ENCODE measurements around the gene VPS26B.
A peak's percentile ranks its signal among the peaks of the same experiment; 100 is the strongest.
"Not testable (repeated sequence)": the region's sequence is repeated elsewhere in the genome, so short reads cannot be mapped to it uniquely, and the experiment has no call there.

Gene VPS26B

DNA sequence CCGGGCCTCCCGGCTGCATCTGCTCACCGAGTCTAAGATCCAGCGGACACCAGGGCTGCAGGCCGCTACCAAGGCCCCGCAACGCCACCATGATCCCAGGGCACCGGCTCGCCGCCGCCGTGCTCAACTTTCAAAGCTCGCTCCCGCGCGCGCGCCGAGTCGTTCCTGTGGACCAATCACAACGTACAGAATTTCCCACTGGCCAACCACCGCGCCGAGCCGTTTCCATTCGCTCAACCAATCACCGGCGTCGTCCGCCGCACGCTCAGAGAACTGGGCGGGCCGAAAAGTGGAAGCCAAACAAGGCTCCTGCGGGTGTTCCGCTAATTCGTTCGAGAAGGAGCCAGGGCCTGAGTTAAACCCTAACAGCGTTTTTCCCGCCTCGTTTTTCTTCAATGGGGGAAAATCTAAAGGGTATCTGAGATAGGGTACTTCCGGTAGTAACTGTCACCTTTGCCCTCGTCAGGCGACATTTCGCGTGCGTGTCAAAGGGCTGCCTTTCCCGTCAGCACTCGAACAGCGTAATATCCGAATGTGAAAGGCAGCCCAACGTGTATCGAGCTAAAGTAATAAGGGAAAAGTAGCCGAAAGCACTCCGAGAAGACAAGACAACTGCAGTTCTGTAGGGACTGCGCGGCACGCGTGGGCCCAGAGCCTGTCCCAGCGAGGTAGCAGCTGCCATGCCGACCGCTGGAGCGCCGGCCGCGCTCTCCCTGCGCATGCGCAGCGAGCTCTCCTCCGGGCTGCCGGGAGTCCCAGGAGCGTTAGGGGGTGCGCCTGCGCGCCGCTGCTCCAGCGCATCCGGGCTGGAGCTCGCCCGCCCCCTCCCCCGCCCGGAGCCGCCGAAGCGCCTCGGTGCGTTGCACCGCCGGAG lies at the start of gene VPS26B, which contains the start of gene NCAPD3:
TSS of gene VPS26B (plus strand) at position 836 of the 874 bp plus-strand sequence. CDS start 452 bp downstream, outside the sequence.
TSS of gene NCAPD3 (minus strand) at position 132 of the 874 bp plus-strand sequence. CDS start at position 91, 41 bp downstream.
- peak; percentile 69 for DNase-seq (ENCODE audit: low read depth)

DNA sequence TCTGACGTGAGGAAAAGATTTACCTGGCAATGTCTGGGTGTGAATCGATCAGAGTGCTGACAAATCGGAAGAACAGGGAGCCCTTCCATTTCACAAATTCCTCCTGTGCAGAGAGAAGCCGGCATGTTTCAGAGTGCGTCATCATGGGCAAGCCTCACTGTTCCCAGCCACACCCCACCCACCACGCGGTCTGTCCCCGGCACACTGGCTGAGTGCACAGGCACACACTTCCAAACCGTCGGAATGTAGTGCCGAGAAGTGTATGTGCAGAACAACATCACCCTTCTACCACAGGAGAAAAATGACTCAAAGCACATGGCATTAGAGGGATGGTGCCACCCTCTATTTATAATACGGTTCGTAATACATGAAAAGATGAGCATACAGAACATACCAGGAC lies 48.2 kb upstream of the VPS26B start:
- no peak for DNase-seq (ENCODE audit: low read depth)

DNA sequence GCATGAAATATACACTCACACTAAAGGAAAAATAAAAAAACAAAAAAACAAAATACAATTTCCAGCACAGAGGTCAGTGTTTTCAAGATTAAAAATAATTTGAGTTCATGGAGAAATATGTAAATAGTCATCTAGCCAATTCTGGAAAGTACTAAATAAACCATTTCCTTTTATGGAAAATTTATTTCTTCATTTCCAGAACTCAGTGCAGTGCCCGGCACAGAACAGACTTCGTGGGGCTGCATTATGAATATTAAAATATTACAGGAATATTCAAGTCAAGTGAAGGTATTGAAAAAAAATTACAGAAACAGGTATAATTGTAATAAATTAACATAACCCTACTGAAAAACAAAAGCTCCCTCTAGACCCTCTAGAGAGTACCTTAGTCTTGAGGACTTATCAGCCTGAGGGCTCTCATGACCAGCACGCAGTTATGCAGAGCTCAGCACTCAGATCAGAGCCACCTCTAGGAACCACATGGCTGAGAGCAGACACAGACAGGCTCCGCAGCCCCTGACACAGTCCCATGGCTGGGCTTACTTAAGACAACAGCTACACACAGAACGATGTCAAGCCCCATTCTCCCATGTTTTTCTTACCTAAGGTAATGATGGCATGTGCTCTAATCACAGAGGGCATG lies 46.3 kb upstream of the VPS26B start:
- DNase-seq (ENCODE audit: low read depth) = no peak

DNA sequence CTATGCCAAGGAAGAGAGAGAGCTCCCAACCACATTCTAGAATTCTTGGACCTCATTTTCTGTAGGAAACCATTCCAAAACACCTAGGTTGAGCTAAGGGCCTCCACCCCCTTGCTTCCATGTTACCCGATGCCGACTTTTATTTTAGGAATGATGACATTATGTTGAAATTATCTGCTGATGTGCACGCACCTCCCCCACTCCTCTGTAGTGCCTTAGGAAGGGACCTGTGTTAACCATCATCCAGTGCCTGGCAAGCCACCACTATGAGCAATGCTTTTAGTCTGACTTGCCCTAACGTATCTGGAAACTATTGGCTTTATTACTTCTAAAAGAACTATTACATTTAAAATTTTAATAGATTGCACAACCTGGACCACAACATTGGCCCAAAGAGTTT lies 42.8 kb upstream of the VPS26B start:
- DNase-seq (ENCODE audit: low read depth) = peak; percentile 16

DNA sequence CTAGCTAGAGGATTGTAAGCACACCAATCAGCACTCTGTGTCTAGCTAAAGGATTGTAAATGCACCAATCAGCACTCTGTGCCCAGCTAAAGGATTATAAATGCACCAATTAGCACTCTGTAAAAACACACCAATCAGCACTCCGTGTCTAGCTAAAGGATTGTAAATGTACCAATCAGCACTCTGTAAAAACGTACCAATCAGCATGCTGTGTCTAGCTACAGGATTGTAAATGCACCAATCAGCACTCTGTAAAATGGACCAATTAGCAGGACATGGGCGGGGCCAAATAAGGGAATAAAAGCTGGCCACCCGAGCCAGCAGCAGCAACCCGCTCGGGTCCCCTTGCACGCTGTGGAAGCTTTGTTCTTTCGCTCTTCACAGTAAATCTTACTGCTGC lies 36.4 kb upstream of the VPS26B start:
- DNase-seq (ENCODE audit: low read depth) = not testable (repeated sequence)

DNA sequence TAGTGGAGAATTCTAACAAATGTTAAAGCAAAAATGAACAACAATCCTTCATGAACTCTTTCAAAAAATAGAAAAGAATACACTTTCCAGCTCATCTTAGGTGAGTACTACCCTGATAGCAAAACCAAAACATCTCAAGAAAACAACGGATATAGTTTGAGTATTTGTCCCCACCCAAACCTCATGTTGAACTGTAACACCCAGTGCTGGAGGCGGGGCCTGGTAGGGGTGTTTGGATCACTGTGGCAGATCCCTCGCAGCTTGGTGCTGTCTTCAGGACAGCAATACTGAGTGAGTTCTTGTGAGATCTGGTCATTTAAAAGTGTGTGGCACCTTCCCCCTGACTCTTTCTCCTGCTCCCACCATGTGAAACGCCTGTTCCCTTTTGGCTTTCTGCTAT lies 27.7 kb upstream of the VPS26B start:
- DNase-seq (ENCODE audit: low read depth) = no peak

DNA sequence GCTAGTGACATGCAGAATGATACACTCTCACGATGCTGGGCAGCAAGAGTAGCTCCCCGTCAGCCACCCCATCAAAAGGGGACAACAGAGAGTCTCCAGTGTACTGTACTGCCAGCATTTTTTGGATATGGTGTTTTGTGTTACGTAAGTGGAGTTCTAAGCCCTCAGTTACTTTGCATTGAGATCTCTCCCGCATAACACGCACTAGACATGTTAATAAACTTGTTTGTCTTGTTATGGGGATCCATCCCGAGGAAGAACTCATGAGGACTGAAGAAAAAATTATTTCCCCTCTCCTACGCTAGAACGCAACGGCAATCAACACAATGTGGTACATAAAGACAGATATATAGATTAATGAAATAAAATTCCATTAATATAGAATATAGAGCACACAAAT lies 24.9 kb upstream of the VPS26B start:
- DNase-seq (ENCODE audit: low read depth) = no peak

DNA sequence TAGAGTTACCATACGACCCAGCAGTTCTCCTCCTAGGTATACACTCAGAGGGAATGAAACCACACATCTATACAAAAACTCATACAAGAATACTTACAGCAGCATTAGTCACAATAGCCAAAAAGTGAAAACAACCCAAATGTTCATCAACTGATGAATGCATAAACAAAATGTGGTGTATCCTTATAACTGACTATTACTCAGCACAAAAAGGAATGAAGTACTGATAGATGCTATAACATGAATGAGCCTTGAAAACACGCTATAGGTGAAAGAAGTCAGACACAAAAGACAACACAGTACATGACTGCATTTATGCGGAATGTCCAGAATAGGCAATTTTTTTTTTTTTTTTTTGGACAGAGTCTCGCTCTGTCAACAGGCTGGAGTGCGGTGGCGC lies 23.8 kb upstream of the VPS26B start:
- no peak for DNase-seq (ENCODE audit: low read depth)

DNA sequence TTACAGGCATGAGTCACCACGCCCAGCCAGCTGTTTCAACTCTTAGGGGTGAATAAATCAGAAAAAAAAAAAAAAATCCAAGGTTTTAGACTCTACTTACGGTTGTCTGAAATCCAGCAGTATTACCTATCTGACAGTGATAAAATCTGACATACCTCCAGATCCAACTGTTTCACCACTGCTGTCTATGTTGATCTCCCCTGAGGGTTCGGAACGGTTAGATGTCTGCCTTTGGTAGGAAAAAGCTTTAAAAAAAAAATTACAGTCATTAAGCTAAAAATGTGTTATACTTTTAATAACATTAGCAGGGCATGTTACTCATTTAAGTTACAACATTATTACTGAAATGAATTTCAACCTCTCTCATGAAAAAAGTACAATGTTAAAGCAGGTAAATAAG lies 21.8 kb upstream of the VPS26B start:
- DNase-seq (ENCODE audit: low read depth) = no peak

DNA sequence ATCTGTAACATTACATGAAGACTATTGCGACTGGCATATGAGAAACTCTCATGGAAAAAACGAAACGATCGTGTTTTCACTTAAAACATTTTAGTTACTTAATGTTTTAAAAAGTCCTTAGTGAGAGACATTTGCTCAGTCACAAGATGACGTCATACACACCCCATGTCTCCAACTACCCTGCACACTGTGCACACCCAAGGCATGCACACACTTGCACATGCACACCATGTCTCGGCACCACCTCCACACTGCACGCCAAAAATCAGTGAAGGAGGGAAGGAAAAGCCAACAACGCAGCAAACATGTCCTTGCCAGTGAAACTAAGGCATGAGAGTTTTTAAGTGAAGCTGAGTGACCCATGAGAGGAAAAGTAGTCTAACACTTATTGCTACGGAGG lies 18.7 kb upstream of the VPS26B start:
- no peak for DNase-seq (ENCODE audit: low read depth)

DNA sequence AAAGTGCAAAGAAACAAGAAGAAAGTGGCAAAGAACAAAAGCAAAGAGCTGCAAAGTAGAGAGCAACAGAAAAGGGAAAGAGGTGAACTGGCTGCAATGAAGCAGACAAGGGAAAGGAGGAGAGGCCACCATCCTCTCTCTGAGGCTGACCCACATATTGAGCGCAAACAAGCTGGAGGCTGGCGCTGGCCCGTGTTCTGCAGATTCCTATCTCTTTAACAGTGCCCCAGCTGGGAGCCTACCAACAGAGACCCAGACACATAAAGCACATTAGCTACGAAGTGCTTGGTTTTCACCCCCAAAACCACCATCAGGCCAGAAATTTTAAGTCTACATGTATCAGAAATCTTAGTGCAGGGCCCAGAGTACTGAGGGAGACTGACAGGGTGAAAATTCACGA lies 18.3 kb upstream of the VPS26B start:
- no peak for DNase-seq (ENCODE audit: low read depth)

DNA sequence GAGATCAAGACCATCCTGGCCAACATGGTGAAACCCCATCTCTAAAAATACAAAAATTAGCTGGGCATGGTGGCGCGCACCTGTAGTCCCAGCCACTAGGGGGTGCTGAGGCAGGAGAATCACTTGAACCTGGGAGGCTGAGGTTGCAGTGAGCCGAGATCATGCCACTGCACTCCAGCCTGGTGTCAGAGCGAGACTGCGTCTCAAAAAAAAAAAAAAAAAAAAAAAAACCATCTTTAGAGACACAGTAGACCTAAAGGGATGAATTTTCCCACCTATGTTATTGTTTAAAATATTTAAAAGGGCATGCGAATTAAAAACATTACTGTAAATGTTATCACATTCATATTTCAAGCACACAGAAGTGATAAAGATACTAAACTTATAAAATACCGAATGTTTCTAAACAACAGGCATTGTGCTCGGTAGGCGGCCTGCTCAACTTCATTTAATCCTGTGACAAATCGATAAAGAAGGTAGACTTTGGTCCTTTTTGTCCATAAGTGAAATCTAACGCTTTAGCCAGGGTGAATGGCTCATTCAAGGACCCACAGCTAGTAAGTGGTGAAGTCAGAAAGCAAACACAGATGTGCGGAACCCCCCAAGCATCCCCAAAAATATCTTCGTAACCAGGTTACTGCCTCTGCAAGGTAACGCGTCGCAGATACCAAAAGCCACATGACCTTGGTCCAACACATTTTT lies 16.8 kb upstream of the VPS26B start:
- no peak for DNase-seq (ENCODE audit: low read depth)

DNA sequence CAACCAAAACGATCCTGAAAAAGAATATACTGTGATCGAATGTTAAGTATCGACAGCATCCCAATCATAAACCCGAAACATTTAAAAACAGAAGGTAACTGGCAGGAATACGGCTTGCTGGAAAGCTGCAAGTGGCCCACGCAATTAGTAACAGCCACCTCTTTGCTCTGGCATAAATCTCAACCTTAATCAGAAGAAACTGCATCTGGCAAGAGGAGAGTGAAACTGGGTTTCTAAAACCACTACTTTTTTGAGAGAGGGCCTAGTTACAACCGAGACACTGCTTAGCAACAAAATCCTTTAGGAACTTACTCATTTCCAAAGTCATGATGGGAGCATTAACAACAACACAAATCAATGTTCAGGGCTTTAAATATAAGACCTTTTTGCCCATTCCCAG lies 8.6 kb upstream of the VPS26B start:
- DNase-seq (ENCODE audit: low read depth) = no peak

DNA sequence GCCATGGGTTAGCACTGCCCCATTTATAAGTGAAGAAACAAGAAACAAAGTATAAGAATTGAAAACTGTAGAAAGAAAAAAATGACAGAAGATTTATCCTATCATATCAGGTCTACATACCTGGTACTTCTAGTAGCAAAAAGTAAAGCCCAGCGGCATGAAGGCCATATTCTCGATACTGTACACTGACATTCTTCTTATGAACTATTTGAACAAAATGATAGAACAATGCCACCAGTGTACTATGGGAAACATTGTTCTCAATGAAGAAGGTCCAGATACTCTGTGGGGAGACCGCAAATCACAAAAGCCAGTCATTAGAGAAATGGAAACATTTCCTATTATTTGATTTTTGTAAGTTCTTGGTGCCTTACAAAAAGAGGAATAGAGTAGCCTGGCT lies 7.7 kb upstream of the VPS26B start:
- no peak for DNase-seq (ENCODE audit: low read depth)

DNA sequence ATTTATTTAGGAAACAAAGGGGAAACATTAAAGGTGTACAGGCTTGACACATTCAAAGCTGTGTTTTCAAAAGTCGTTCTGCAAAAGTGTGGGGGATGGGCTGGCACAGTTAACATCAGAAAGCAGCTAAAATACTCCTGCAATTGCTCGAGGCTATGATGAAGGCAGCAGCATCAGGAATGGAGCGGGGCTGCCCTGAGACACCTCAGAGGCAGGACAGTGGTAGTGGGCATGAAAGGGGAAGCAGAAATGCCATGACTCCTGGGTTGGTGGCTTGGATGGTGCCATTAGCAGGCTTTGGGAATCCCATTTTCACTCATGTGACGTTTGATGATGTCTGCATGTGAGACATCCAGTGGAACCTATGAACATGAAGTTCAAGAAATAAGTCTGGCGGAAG lies 1.4 kb upstream of the VPS26B start:
- no peak for DNase-seq (ENCODE audit: low read depth)

DNA sequence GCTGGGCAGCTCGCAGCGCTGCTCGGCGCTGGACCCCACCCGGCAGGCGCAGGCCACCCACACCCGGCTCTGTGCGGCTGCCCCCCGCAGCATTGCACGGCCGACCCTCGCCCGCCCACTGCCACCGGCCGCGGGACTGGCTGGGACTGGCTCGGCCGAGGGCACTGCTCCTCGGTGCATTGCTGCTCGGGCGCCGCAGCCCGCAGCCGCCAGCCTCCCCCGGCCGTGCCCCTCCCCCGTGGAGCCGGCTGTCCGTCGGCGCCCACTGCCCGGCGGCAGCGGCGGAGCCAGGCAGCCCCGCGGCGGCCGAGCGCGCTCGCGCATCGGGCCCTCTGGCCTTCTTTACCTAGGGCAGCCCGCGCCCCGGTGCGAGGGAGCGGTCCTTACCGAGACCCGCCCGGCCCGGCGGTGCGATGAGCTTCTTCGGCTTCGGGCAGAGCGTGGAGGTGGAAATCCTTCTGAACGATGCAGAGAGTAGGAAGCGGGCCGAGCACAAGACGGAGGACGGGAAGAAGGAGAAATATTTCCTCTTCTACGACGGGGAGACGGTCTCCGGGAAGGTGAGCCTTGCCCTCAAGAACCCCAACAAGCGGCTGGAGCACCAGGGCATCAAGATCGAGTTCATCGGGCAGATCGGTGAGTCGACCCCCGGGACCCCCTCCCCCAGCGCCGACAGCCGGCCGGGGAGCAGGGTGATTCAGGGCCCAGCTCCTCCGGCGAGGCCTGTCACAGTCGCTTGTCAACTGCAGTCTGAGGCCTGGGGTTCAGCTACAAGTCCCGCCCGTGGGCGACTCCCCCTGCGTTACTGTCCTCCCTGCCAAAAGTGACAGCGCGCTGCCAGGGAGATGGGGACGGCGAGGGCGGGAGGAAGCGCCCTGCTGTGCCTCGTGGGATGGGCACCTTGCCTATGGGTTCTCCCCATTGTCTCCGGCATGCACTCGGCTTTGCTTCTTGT lies 516 bp downstream of the VPS26B start:
- DNase-seq (ENCODE audit: low read depth) = no peak

DNA sequence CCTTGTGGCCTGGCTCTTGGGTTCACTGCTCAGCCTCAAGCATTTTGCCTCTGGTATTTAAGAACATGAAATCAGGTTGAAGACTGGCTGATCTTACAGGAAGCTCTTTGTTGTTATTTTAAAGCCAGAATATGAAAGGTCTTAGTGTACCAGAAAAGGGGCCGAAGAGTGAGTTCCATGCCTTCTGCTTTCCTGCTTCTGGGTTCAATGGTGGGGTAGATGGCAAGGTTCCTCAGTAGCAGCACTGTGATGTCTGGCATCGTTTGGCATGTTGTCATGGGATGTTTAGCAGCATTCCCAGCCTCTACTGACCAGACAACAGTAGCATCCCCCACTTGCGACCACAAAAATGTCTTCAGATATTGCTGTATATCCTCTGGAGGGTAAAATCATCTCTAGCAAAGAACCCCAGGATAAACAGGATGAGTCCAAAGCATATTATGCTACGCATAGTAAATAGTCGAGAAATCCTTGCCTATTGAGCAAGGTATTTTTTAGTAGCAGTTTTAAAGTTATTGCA lies 2.4 kb downstream of the VPS26B start:
- no peak for DNase-seq (ENCODE audit: low read depth)

DNA sequence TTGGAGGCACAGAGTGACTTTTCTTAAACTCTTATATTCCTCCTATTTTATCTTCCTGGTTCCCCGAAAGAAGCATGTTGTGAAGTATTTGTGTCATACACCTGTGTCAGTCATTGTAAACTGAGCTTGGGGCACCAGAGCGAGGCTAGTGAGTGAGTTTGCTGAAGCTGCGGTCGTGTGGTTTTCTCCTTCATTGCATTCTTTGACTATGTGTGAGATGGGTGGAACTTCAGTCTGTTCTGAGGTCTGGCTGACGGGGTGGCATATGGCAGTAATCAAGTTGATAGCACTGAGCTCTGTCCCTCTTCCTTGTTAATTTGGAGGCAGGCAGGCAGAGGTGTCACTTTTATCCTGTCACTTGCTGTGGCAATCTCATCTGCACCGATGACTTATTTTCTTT lies 4.2 kb downstream of the VPS26B start:
- DNase-seq (ENCODE audit: low read depth) = peak; percentile 56

DNA sequence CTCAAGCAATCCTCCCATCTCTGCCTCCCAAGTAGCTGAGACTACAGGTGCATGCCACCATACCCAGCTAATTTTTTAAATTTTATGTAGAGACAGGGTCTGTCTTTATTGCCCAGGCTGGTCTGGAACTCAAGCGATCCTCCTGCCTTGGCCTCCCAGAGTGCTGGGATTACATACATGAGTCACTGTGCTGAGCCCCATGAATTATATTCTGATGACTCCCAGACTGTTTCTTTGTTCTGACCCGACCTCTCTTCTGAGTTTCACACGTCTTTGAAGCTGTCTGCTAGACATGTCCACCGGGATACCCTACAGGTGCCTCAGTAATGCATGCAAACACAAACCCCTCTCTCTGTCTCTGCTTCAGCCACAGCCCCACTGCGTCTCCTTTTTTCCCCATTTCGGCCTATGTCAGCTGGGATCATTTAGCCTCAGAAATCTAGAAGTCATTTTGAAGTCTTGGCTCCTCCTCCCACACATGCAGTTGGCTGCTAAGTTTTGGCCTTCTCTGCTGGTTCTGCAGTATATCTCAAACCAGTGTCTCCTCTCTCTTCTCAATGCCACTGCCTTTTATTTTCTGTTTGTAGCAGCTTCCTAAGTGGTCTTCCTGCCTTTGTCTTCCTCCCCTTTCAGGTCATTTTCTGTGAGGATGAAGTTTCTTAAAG lies 4.8 kb downstream of the VPS26B start:
- no peak for DNase-seq (ENCODE audit: low read depth)

DNA sequence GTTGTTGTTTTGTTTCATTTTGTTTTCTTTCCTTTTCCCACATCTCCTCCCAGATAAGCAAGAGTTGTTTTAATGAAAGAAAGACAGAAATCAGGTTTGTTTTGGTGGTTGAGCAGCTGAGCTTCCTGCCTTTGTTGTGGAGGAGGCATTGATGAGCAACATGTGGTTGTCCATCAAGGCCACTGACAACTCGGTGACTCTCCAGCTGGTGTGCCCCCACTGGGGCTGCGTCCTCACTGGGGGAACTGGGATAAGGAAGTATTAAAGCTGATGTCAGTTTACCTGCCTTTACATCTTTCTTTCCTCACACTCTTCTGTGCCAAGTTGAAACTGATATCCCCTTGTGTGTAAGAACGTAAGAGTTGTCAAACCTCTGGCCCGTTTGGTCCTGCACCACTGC lies 5.9 kb downstream of the VPS26B start:
- no peak for DNase-seq (ENCODE audit: low read depth)

Measured in GM04503 (cell line).